ENCODE measurements around the gene ZNF83. TPM values are rescaled to one million over a fixed set of nuclear protein-coding genes. Genes with fewer than 3 reads are reported as not detected.

Gene ZNF83
- total RNA-seq, 1 donor from 2014 or later: 49.4 TPM

DNA sequence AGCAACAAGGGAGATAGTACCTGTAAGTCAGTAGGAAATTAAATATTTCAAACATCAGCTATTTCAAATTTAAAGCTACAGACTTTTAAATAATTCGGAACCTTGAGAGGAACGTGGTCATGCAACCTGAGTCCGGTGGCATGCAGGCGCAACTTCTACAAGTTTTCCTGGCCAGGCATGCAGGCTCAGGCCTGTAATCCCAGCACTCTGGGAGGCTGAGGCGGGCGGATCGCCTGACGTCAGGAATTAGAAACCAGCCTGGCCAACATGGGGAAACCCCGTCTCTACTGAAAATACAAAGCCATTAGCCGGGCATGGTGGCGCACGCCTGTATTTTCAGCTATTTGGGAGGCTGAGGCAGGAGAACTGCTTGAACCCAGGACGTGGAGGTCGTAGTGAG, 70.2 kb downstream of the ZNF83 start:
- ATAC-seq (ENCODE audit: low read depth) (no peak), DNase-seq (no peak)
- POLR2A ChIA-PET: no interaction called here
- Mint-ChIP-seq H3K27ac (no peak overlapping the region), H3K36me3 (ENCODE audit: low read depth) (peaks cover 44% of the 10 kb centered on the region), H3K9me3 (peaks cover 13% of the 10 kb centered on the region), H3K4me1 (peaks cover 29% of the 10 kb centered on the region), H3K27me3 (no peaks in the 10 kb centered on the region), H3K4me3 (no peak overlapping the region)
- intact Hi-C loops (cut with micrococcal nuclease): no loop called here
- CTCF ChIA-PET: no interaction called here
- TF ChIP-seq, protein P1, sequence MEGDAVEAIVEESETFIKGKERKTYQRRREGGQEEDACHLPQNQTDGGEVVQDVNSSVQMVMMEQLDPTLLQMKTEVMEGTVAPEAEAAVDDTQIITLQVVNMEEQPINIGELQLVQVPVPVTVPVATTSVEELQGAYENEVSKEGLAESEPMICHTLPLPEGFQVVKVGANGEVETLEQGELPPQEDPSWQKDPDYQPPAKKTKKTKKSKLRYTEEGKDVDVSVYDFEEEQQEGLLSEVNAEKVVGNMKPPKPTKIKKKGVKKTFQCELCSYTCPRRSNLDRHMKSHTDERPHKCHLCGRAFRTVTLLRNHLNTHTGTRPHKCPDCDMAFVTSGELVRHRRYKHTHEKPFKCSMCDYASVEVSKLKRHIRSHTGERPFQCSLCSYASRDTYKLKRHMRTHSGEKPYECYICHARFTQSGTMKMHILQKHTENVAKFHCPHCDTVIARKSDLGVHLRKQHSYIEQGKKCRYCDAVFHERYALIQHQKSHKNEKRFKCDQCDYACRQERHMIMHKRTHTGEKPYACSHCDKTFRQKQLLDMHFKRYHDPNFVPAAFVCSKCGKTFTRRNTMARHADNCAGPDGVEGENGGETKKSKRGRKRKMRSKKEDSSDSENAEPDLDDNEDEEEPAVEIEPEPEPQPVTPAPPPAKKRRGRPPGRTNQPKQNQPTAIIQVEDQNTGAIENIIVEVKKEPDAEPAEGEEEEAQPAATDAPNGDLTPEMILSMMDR (IDR thresholded peaks at IDR 0.05): no peak

DNA sequence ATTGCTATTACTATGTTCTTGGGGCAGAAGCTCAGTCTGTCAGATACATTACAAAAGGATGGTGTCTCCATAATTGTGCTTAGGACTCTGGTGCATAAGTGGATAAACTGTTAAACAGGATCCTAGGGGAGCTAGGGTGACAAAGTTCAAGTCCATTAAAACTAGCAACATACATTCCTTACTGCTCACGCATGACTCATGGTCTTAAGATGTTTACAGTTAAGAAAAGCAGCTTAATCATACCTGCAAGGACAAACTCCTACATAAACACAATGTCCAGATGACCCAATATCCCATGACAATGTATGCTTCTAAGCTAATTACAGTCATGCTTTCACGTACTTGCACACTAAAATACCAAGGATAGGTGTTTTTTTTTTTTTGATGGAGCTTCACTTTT, 71.6 kb downstream of the ZNF83 start:
- intact Hi-C loops (cut with micrococcal nuclease): no loop called here
- peaks cover 20% of the 10 kb centered on the region for H3K4me1 Mint-ChIP-seq
- H3K36me3 Mint-ChIP-seq (ENCODE audit: low read depth): peaks cover 45% of the 10 kb centered on the region

DNA sequence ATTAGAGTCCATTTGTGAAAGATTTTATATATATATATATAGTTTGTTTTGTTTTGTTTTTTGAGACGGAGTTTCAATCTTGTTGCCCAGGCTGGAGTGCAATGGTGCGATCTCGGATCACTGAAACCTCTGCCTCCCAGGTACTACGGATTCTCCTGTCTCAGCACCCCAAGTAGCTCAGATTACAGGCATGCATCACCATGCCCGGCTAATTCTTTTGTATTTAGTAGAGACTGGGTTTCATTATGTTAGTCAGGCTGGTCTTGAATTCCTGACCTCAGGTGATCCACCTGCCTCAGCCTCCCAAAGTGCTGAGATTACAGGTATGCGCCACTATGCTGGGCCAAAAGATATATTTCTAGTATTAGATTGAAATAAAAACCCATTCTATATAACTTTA, 72.0 kb downstream of the ZNF83 start:
- Mint-ChIP-seq H3K27me3 (no peaks in the 10 kb centered on the region), H3K4me3 (no peak overlapping the region), H3K36me3 (ENCODE audit: low read depth) (peaks cover 46% of the 10 kb centered on the region), H3K27ac (no peak overlapping the region), H3K9me3 (peaks cover 14% of the 10 kb centered on the region), H3K4me1 (peaks cover 16% of the 10 kb centered on the region)
- CTCF ChIA-PET: no interaction called here
- ATAC-seq (ENCODE audit: low read depth) (no peak), DNase-seq (no peak)
- POLR2A ChIA-PET: no interaction called here
- intact Hi-C loops (cut with micrococcal nuclease): no loop called here
- TF ChIP-seq, protein P1 (IDR thresholded peaks at IDR 0.05): no peak

More for the DNA sequence above, 71.6 kb downstream of the ZNF83 start:
- TF ChIP-seq, protein P1 (IDR thresholded peaks at IDR 0.05): no peak
- peaks cover 14% of the 10 kb centered on the region for H3K9me3 Mint-ChIP-seq
- CTCF ChIA-PET: no interaction called here
- no peaks in the 10 kb centered on the region for H3K27me3 Mint-ChIP-seq
- POLR2A ChIA-PET: interaction anchor here (1.1 kb wide), 1 partner anchor 40 kb away, joined by 3 read pairs; no protein-coding TSS in a partner anchor
- DNase-seq (no peak), ATAC-seq (ENCODE audit: low read depth) (no peak)
- H3K4me3 Mint-ChIP-seq: no peak overlapping the region
- H3K27ac Mint-ChIP-seq: no peak overlapping the region

Other genes starting within 250 kb of the ZNF83 start
- 29.8 and 40.3 TPM in 2 replicates for gene ZNF528, start 240.5 kb downstream of the ZNF83 start, total RNA-seq
- 0.16 TPM in 1 of 2 replicates, not detected in the other for gene ZNF534, start 209.2 kb downstream of the ZNF83 start, total RNA-seq
- gene ZNF578, start 184.8 kb downstream of the ZNF83 start, total RNA-seq: 2.6 and 2.8 TPM in 2 replicates
- 31.1 and 33.7 TPM in 2 replicates for gene ZNF808, start 110.7 kb downstream of the ZNF83 start, total RNA-seq
- 30.6 and 32.7 TPM in 2 replicates for gene ZNF701, start 68.1 kb downstream of the ZNF83 start, total RNA-seq
- 33.5 and 41.9 TPM in 2 replicates for gene ZNF611, start 96.7 kb upstream of the ZNF83 start, total RNA-seq
- gene ZNF600, start 148.4 kb upstream of the ZNF83 start, total RNA-seq: 25.2 and 30.5 TPM in 2 replicates
- 18.4 and 24.6 TPM in 2 replicates for gene ZNF28, start 183.3 kb upstream of the ZNF83 start, total RNA-seq
- 28.3 and 32.9 TPM in 2 replicates for gene ZNF468, start 219.3 kb upstream of the ZNF83 start, total RNA-seq